Nephron (organoid): ENCODE results near the gene CELF2.

ENCODE experiments used
- H3K27ac Mint-ChIP-seq, 3 experiments: 2 replicates each; pipeline ENCODE4 v1.8.0; 2020; ENCODE audit warnings: mixed read lengths in 3 of 3, mild to moderate bottlenecking in 2 of 3, moderate library complexity in 1 of 3
- H3K27me3 Mint-ChIP-seq: 2 replicates; pipeline ENCODE4 v1.8.0; 2021; ENCODE audit warnings: low read depth, mild to moderate bottlenecking, moderate library complexity, mixed read lengths
- H3K36me3 Mint-ChIP-seq: 2 replicates; pipeline ENCODE4 v1.8.0; 2020; ENCODE audit warnings: low read depth, mixed read lengths
- H3K4me1 Mint-ChIP-seq: 2 replicates; pipeline ENCODE4 v1.8.0; 2020; ENCODE audit warnings: mixed read lengths
- H3K4me3 Mint-ChIP-seq, 3 experiments: 2 replicates each; pipeline ENCODE4 v1.8.0; 2020; ENCODE audit warnings: mild to moderate bottlenecking in 3 of 3, mixed read lengths in 3 of 3, moderate library complexity in 2 of 3
- H3K9me3 Mint-ChIP-seq: 2 replicates; pipeline ENCODE4 v1.8.0; 2020; ENCODE audit warnings: mixed read lengths
- CTCF ChIP-seq, 3 experiments: fragments of 200-600 bp; sonication (generic); IDR thresholded peaks; one replicate each; pipeline ENCODE4 v1.5.0; 2021; ENCODE audit warnings: antibody characterized with exemption in 3 of 3; ENCODE audit not compliant: unreplicated experiment in 3 of 3

The CELF2 gene

GRCh38 chr10:11087372-11087771 lies 69.7 kb downstream of the CELF2 start:
- Mint-ChIP-seq H3K27me3 (peaks cover under 1% of the 10 kb centered on the region), H3K9me3 (no peaks in the 10 kb centered on the region), H3K4me1 (peaks cover 20% of the 10 kb centered on the region), H3K27ac (no peak overlapping the region), H3K36me3 (no peaks in the 10 kb centered on the region), H3K4me3 (no peak overlapping the region)
- TF ChIP-seq CTCF (IDR thresholded peaks at IDR 0.05; ENCODE audit: unreplicated experiment in 3 of 3) = no peak

- H3K4me3 Mint-ChIP-seq = no peak overlapping the region
- H3K27me3 Mint-ChIP-seq = no peaks in the 10 kb centered on the region
- H3K4me1 Mint-ChIP-seq = peaks cover 7% of the 10 kb centered on the region
- no peak overlapping the region for H3K27ac Mint-ChIP-seq
- TF ChIP-seq CTCF (IDR thresholded peaks at IDR 0.05; ENCODE audit: unreplicated experiment in 3 of 3) = no peak
- H3K36me3 Mint-ChIP-seq = no peaks in the 10 kb centered on the region
- H3K9me3 Mint-ChIP-seq = no peaks in the 10 kb centered on the region
These were observed 71.0 kb downstream of the CELF2 start for GRCh38 chr10:11088709-11089108.

- Mint-ChIP-seq H3K36me3 (no peaks in the 10 kb centered on the region), H3K9me3 (no peaks in the 10 kb centered on the region), H3K4me3 (no peak overlapping the region), H3K4me1 (peaks cover 3% of the 10 kb centered on the region), H3K27ac (no peak overlapping the region), H3K27me3 (no peaks in the 10 kb centered on the region)
- no peak for TF ChIP-seq CTCF (IDR thresholded peaks at IDR 0.05; ENCODE audit: unreplicated experiment in 3 of 3)
These were observed 71.6 kb downstream of the CELF2 start for GRCh38 chr10:11089272-11089671.

- H3K9me3 Mint-ChIP-seq = no peaks in the 10 kb centered on the region
- H3K36me3 Mint-ChIP-seq = no peaks in the 10 kb centered on the region
- peaks cover under 1% of the 10 kb centered on the region for H3K4me1 Mint-ChIP-seq
- H3K4me3 Mint-ChIP-seq = no peak overlapping the region
- TF ChIP-seq CTCF (IDR thresholded peaks at IDR 0.05; ENCODE audit: unreplicated experiment in 3 of 3) = no peak
- H3K27ac Mint-ChIP-seq = no peak overlapping the region
- no peaks in the 10 kb centered on the region for H3K27me3 Mint-ChIP-seq
These were observed 73.9 kb downstream of the CELF2 start for GRCh38 chr10:11091517-11092102.

GRCh38 chr10:11093771-11094736 lies 76.4 kb downstream of the CELF2 start:
- TF ChIP-seq CTCF (IDR thresholded peaks at IDR 0.05; ENCODE audit: unreplicated experiment in 3 of 3) = no peak
- no peak overlapping the region for H3K4me3 Mint-ChIP-seq
- no peaks in the 10 kb centered on the region for H3K36me3 Mint-ChIP-seq
- H3K4me1 Mint-ChIP-seq = peaks cover 18% of the 10 kb centered on the region
- H3K27me3 Mint-ChIP-seq = no peaks in the 10 kb centered on the region
- no peak overlapping the region for H3K27ac Mint-ChIP-seq
- H3K9me3 Mint-ChIP-seq = no peaks in the 10 kb centered on the region
